LNCAP (cell line): ENCODE data around the gene OPRPN.

Experiments used
- CTCF ChIP-seq: fragments of 450-650 bp; IDR thresholded peaks from 2 replicates; pipeline ENCODE4 v1.5.1; 2017; ENCODE audit warnings: mild to moderate bottlenecking

OPRPN gene

GRCh38 chr4:70425306-70425705 is 27.6 kb downstream of the OPRPN start:
- no peak for TF ChIP-seq CTCF

GRCh38 chr4:70426789-70427188 is 29.0 kb downstream of the OPRPN start:
- TF ChIP-seq CTCF: no peak

- no peak for TF ChIP-seq CTCF
Observed at GRCh38 chr4:70437197-70437596, 39.5 kb downstream of the OPRPN start.

- no peak for TF ChIP-seq CTCF
Observed at GRCh38 chr4:70442474-70442873, 44.7 kb downstream of the OPRPN start.

GRCh38 chr4:70443329-70443728 is 45.6 kb downstream of the OPRPN start:
- no peak for TF ChIP-seq CTCF

GRCh38 chr4:70449220-70449619 is 51.5 kb downstream of the OPRPN start:
- TF ChIP-seq CTCF: no peak

GRCh38 chr4:70452946-70453345 is 55.2 kb downstream of the OPRPN start:
- TF ChIP-seq CTCF: no peak
